ENCODE results near the gene MTHFD1. TPM values are rescaled to one million over a fixed set of nuclear protein-coding genes. Genes with fewer than 3 reads are reported as not detected.
A peak's percentile ranks its signal among the peaks of the same experiment; 100 is the strongest.

Gene MTHFD1
- polyA plus RNA-seq (2011; rRNA removed), result 30.7 and 31.6 TPM in 2 replicates
- 48.4 and 50.3 TPM in 2 replicates for polyA minus RNA-seq (2011; rRNA and poly(A)+ RNA removed)

DNA sequence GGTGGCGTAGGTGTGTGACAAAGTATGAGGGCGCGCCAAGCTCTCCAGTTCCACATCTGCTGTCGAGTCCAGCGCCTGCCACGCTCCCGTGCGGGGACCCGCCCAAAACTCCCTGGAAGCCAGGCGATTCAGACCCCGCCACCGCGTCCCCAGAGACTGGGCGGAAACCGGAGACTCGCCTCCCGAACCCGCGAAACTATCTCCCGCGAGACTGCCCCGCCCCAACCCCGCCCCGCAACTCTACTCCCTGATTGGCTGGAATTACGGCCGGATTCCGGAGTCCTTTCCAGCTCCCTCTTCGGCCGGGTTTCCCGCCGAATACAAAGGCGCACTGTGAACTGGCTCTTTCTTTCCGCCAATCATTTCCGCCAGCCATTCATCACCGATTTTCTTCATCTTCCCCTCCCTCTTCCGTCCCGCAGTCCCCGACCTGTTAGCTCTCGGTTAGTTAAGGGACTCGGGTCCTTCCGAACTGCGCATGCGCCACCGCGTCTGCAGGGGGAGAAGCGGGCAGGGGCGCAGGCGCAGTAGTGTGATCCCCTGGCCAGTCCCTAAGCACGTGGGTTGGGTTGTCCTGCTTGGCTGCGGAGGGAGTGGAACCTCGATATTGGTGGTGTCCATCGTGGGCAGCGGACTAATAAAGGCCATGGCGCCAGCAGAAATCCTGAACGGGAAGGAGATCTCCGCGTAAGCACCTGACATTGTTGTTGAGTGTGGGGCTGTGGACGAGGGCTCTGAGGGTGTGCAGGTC, at the start of gene MTHFD1:
Gene MTHFD1, plus strand, starts transcription at position 572 of the 751 bp plus-strand sequence. Its CDS starts 75 bp downstream, at position 647.
- Histone ChIP-seq H3K27me3 (ENCODE audit: control insufficient read depth, insufficient read depth, low read length) (no peaks in the 10 kb centered on the region), H3K27ac (ENCODE audit: low read depth, low read length) (peak within 1 kb of the TSS; percentile 73), H3K4me3 (ENCODE audit: low read depth, low read length) (peak within 1 kb of the TSS; percentile 88), H3K9me3 (ENCODE audit: control insufficient read depth, insufficient read depth, low read length) (no peaks in the 10 kb centered on the region; the same call in 1 of the 2 replicates)
- CTCF ChIA-PET, result interaction anchor here (0.6 to 2.0 kb wide), 6 partner anchors 41 to 153 kb away, joined by 3 to 6 read pairs (median 5); partner anchors contain the start of gene HSPA2
- TF ChIP-seq, protein P1, sequence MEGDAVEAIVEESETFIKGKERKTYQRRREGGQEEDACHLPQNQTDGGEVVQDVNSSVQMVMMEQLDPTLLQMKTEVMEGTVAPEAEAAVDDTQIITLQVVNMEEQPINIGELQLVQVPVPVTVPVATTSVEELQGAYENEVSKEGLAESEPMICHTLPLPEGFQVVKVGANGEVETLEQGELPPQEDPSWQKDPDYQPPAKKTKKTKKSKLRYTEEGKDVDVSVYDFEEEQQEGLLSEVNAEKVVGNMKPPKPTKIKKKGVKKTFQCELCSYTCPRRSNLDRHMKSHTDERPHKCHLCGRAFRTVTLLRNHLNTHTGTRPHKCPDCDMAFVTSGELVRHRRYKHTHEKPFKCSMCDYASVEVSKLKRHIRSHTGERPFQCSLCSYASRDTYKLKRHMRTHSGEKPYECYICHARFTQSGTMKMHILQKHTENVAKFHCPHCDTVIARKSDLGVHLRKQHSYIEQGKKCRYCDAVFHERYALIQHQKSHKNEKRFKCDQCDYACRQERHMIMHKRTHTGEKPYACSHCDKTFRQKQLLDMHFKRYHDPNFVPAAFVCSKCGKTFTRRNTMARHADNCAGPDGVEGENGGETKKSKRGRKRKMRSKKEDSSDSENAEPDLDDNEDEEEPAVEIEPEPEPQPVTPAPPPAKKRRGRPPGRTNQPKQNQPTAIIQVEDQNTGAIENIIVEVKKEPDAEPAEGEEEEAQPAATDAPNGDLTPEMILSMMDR (IDR thresholded peaks at IDR 0.05; ENCODE audit: low read depth, low read length), result no peak
- POLR2A ChIA-PET, result interaction anchor here (0.7 to 1.5 kb wide), 11 partner anchors 29 to 243 kb away, joined by 3 to 8 read pairs (median 3); partner anchors contain the start of genes HSPA2 and ZBTB1
- DNase-seq (ENCODE audit: low read depth, low spot score), result peak; percentile 99

DNA sequence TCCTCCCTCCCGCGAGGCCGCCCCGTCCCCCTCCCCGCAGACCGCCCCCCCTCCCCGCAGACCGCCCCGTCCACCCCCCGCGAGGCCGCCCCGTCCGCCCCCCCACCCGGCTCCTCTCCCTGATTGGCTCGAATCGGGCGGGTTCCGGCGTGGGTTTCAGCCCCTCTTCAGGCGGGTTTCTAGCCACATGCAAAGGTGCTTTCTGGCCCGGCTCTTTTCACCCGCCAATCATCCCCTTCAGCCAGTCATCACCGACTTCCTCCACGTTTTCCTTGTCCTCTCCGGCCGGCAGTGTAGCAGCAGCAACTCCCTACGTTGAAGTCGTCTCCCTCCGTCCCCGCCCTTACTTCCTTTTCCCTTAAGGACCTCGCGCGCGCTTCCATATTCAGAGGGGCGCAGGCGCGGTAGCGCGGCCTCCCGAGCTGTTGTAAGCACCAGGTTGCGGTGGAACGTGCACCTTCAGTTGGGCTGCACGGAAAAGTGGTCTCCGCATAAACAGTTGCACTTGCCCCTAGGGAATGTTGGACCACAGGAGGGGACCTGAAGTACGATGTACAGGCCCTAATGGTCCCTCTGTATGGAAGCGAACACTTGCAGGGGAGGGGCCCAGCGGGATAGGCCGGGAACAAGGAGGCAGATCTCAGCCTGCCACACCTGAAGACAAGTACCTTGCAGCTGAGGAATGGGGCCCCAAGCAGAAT, 49.4 kb upstream of the MTHFD1 start:
- peaks cover 5% of the 10 kb centered on the region for H3K9me3 ChIP-seq (ENCODE audit: control insufficient read depth, insufficient read depth, low read length)
- ChIA-PET CTCF (interaction anchor here (0.7 to 1.9 kb wide), 3 partner anchors 114 to 328 kb away, joined by 3 to 9 read pairs (median 7); no protein-coding TSS in a partner anchor), POLR2A (interaction anchor here (1.1 kb wide), 1 partner anchor 20 kb away, joined by 6 read pairs; no protein-coding TSS in a partner anchor)
- H3K27ac ChIP-seq (ENCODE audit: low read depth, low read length), result peak overlapping the region; percentile 70
- DNase-seq (ENCODE audit: low read depth, low spot score), result peak; percentile 95
- TF ChIP-seq, protein P1 (IDR thresholded peaks at IDR 0.05; ENCODE audit: low read depth, low read length), result no peak
- H3K27me3 ChIP-seq (ENCODE audit: control insufficient read depth, insufficient read depth, low read length), result no peaks in the 10 kb centered on the region
- H3K4me3 ChIP-seq (ENCODE audit: low read depth, low read length), result peak overlapping the region; percentile 80

DNA sequence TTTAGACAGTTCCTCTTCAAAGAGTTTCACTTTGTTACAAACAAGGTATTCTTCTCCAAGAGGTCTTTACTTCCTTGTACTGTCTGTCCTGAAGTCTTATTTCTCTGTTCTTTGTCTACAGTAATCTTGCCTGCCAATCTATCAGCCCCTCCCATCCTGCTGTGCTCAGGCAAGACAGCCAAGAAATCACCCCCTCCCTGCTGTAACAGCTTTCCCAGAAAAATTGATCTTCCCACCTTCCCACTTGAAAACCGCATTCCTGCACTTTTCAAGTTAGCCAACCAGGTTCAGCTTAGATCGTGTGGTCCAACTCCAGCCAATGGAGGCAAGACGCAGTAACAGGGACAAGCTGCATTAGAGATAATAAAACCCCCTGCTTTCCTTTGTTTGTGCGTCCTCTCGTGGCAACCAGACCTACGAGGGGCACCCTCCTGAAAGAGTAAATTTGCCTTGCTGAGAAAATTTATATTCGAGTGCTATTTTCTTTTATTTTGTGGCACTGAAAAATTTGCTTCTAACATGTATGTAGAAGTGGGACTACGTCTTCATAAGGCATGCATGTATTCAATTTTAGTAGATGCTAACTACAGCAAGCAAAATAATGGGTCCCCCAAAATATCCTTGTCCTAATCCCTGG, 47.5 kb upstream of the MTHFD1 start:
- DNase-seq (ENCODE audit: low read depth, low spot score), result no peak
- no peak overlapping the region for H3K4me3 ChIP-seq (ENCODE audit: low read depth, low read length)
- peaks cover 5% of the 10 kb centered on the region for H3K9me3 ChIP-seq (ENCODE audit: control insufficient read depth, insufficient read depth, low read length)
- ChIA-PET CTCF (no interaction called here), POLR2A (no interaction called here)
- H3K27ac ChIP-seq (ENCODE audit: low read depth, low read length), result no peak overlapping the region
- TF ChIP-seq, protein P1 (IDR thresholded peaks at IDR 0.05; ENCODE audit: low read depth, low read length), result no peak
- no peaks in the 10 kb centered on the region for H3K27me3 ChIP-seq (ENCODE audit: control insufficient read depth, insufficient read depth, low read length)

DNA sequence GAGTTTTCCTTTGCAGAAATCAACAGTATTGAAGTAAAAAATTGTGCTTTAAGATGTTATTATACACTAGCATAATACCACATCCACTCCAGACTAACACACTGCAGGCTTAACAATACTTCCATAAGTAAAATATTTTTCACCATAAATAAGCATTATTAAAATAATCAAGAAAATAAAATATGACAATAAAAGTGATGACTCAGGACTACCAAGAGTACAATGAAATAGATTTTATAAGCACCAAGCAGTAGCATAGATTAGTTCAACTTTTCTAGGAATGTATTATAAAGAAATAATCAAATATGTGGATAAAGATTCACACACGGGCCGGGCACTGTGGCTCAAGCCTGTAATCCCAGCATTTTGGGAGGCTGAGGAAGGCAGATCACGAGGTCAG, 40.4 kb upstream of the MTHFD1 start:
- no peaks in the 10 kb centered on the region for H3K27me3 ChIP-seq (ENCODE audit: control insufficient read depth, insufficient read depth, low read length)
- TF ChIP-seq, protein P1 (IDR thresholded peaks at IDR 0.05; ENCODE audit: low read depth, low read length), result no peak
- POLR2A ChIA-PET, result no interaction called here
- H3K9me3 ChIP-seq (ENCODE audit: control insufficient read depth, insufficient read depth, low read length), result no peaks in the 10 kb centered on the region
- H3K4me3 ChIP-seq (ENCODE audit: low read depth, low read length), result no peak overlapping the region
- no peak for DNase-seq (ENCODE audit: low read depth, low spot score)
- H3K27ac ChIP-seq (ENCODE audit: low read depth, low read length), result no peak overlapping the region
- CTCF ChIA-PET, result interaction anchor here (0.6 to 1.5 kb wide), 3 partner anchors 131 to 544 kb away, joined by 3 to 4 read pairs (median 3); no protein-coding TSS in a partner anchor

All from AG04450 (cell line).